ENCODE data around the gene IRAK2.

Gene IRAK2

GRCh38 chr3:10192953-10193691 lies 28.4 kb downstream of the IRAK2 start:
- peak; percentile 85 for ATAC-seq
- TF ChIP-seq OSR1 (CRISPR knock-in tag; IDR thresholded peaks at IDR 0.05) = no peak
- no peak for TF ChIP-seq ZFP30 (CRISPR knock-in tag; IDR thresholded peaks at IDR 0.05)
- TF ChIP-seq CSDC2 (CRISPR knock-in tag; IDR thresholded peaks at IDR 0.05) = no peak
- no peak for TF ChIP-seq TOX (CRISPR knock-in tag; IDR thresholded peaks at IDR 0.05; ENCODE audit: borderline replicate concordance)
- no peak for TF ChIP-seq ZC3H10 (CRISPR knock-in tag; IDR thresholded peaks at IDR 0.05)

- no peak for ATAC-seq
These were observed 29.1 kb downstream of the IRAK2 start for GRCh38 chr3:10193692-10194327.

More at GRCh38 chr3:10193692-10194327, 29.1 kb downstream of the IRAK2 start:
- no peak for TF ChIP-seq CREB5 (CRISPR knock-in tag; IDR thresholded peaks at IDR 0.05; ENCODE audit: low read depth)
- TF ChIP-seq OSR1 (CRISPR knock-in tag; IDR thresholded peaks at IDR 0.05) = no peak
- TF ChIP-seq ESRRG (CRISPR knock-in tag; IDR thresholded peaks at IDR 0.05) = no peak
- no peak for TF ChIP-seq SNAI2 (CRISPR knock-in tag; IDR thresholded peaks at IDR 0.05)
- TF ChIP-seq TSHZ2 (CRISPR knock-in tag; IDR thresholded peaks at IDR 0.05) = no peak
- no peak for TF ChIP-seq ZNF565 (CRISPR knock-in tag; conservative IDR thresholded peaks at IDR 0.05; ENCODE audit: low read depth)
- no peak for TF ChIP-seq POU6F1 (CRISPR knock-in tag; IDR thresholded peaks at IDR 0.05; ENCODE audit: borderline replicate concordance, low read depth)
- no peak for TF ChIP-seq ZNF70 (CRISPR knock-in tag; IDR thresholded peaks at IDR 0.05)
- no peak for TF ChIP-seq BACH2 (CRISPR knock-in tag; IDR thresholded peaks at IDR 0.05; ENCODE audit: borderline replicate concordance)
- no peak for TF ChIP-seq ARNTL (CRISPR knock-in tag; IDR thresholded peaks at IDR 0.05; ENCODE audit: borderline replicate concordance, low read depth)
- TF ChIP-seq ZNF8 (CRISPR knock-in tag; IDR thresholded peaks at IDR 0.05) = no peak
- TF ChIP-seq CSRNP3 (CRISPR knock-in tag; IDR thresholded peaks at IDR 0.05) = no peak
- no peak for TF ChIP-seq ZFP30 (CRISPR knock-in tag; IDR thresholded peaks at IDR 0.05)
- TF ChIP-seq TOX (CRISPR knock-in tag; IDR thresholded peaks at IDR 0.05; ENCODE audit: borderline replicate concordance) = no peak
- no peak for TF ChIP-seq GLIS3 (CRISPR knock-in tag; IDR thresholded peaks at IDR 0.05)
- TF ChIP-seq RARB (CRISPR knock-in tag; IDR thresholded peaks at IDR 0.05) = no peak
- TF ChIP-seq ISL1 (CRISPR knock-in tag; IDR thresholded peaks at IDR 0.05) = no peak
- no peak for TF ChIP-seq CSDC2 (CRISPR knock-in tag; IDR thresholded peaks at IDR 0.05)

Data from SK-N-SH treated with all-trans-retinoic acid at 6 μM for 48 hours (cell line).